ENCODE data around the gene SLC43A1. TPM values are rescaled to one million over a fixed set of nuclear protein-coding genes. Genes with fewer than 3 reads are reported as not detected.

SLC43A1 gene
- total RNA-seq, 1 experiment from 2014 or later = 11.8 TPM

DNA sequence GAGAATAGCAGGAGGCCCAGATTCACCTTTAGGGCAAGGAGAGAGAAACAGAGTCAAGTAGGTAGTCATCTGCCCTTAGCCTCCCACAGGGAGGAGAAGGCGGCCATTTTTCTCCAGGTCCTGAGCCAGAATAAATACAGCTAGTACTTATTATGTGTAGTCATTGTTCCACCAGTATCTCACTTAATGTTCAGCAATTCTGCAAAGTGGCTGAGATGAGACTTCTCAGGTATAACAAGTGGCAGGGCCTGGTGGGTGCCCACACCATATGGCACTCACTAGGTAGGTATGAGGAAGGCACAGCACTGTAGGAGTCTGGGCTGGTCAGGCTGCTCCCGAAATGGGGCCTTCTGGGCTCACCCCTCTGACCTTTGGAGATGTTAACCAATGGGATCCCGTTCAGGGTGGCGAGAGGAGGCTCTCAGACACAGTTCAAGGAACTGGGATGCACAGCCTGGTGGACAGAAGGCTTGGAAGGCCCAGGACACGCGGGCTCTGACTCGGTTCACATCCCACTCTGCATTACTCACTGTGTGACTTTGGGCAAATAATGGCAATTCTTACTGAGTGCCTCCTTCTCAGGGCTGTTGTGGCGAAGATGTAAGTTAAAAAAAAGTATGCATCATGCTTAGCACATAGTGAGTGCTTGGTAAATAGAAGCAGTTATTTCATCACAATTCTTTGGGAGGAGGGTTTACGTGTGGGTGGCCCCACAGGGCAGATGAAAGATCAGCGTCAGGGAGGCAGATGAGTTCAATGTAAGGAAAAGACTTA is 30.1 kb downstream of the SLC43A1 start:
- Histone ChIP-seq H3K9ac (ENCODE audit: low read length) (no peak overlapping the region), H3K9me2 (ENCODE audit: insufficient read depth) (no peaks in the 10 kb centered on the region), H3K36me3 (ENCODE audit: control insufficient read depth in 1 of 2, insufficient read depth in 2 of 2, low read length in 2 of 2) (no peaks in the 10 kb centered on the region), H2AFZ (ENCODE audit: low read depth, low read length, poor library complexity, severe bottlenecking) (no peak overlapping the region), H3K4me2 (ENCODE audit: low read length) (no peak overlapping the region), H3K27me3 (ENCODE audit: insufficient read depth, low read length) (no peaks in the 10 kb centered on the region), H3K27ac (ENCODE audit: low read depth, low read length) (no peak overlapping the region), H3K4me1 (ENCODE audit: control insufficient read depth in 1 of 2, insufficient read depth in 2 of 2, low read length in 2 of 2) (no peaks in the 10 kb centered on the region), H3K9me3 (ENCODE audit: control insufficient read depth in 1 of 2, insufficient read depth in 1 of 2, low read depth in 1 of 2, low read length in 2 of 2) (no peaks in the 10 kb centered on the region), H3K4me3 (replicated peaks in 1 of 2; ENCODE audit: low read depth in 1 of 2, low read length in 2 of 2) (no peak overlapping the region), H3K79me2 (ENCODE audit: insufficient read depth, low read length) (no peaks in the 10 kb centered on the region), H4K20me1 (ENCODE audit: insufficient read depth) (no peaks in the 10 kb centered on the region)
- POLR2A ChIA-PET = no interaction called here
- TF ChIP-seq ELF1 (IDR thresholded peaks at IDR 0.05; ENCODE audit: borderline replicate concordance, low read depth) = no peak
- DNase-seq (ENCODE audit: low read depth, low spot score) (no peak), ATAC-seq (no peak)
- CTCF ChIA-PET = interaction anchor here (1.2 to 3.9 kb wide), 2 partner anchors 7 to 28 kb away, joined by 4 to 23 read pairs; no protein-coding TSS in a partner anchor
- intact Hi-C loops (cut with micrococcal nuclease) = no loop called here
- no TSS peak for BruUV-seq (replicated peaks)
- RAD21 ChIA-PET (ENCODE audit: low non-redundant PET in 1 of 2, low total read pairs in 2 of 2, uncharacterized antibody in 2 of 2, unreplicated experiment in 2 of 2) = no interaction called here

DNA sequence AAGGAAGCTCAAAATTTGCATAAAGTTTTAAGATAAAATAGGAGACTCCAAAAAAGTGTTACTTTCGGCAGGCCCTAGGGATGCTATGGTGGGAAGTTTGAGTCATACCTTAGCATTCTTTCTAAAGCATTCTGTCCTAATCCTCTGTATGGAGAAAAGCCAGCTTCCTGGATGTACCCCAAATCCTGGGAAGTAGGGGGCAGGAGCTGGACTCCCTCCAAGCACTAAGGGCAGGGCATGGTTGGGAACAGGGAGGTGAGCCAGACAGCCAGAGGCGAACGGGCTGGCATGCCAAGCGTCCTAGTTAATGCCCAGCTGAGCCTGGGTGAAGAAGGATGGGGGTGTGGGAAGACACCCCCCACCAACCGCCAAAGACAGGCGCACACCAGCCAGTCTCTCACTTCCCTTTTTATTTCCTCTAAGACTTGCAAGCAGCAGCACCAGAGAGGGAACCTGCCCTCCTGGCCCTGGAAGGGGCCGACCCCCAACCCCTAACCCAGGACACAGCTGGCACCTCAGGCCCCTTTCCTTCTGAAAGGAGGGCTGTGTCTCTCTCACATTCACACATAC is 31.3 kb downstream of the SLC43A1 start:
- POLR2A ChIA-PET = no interaction called here
- Histone ChIP-seq H3K27ac (ENCODE audit: low read depth, low read length) (no peak overlapping the region), H3K9me3 (ENCODE audit: control insufficient read depth in 1 of 2, insufficient read depth in 1 of 2, low read depth in 1 of 2, low read length in 2 of 2) (no peaks in the 10 kb centered on the region), H4K20me1 (ENCODE audit: insufficient read depth) (no peaks in the 10 kb centered on the region), H3K79me2 (ENCODE audit: insufficient read depth, low read length) (no peaks in the 10 kb centered on the region), H3K9me2 (ENCODE audit: insufficient read depth) (no peaks in the 10 kb centered on the region), H3K4me1 (ENCODE audit: control insufficient read depth in 1 of 2, insufficient read depth in 2 of 2, low read length in 2 of 2) (no peaks in the 10 kb centered on the region), H3K4me2 (ENCODE audit: low read length) (no peak overlapping the region), H3K36me3 (ENCODE audit: control insufficient read depth in 1 of 2, insufficient read depth in 2 of 2, low read length in 2 of 2) (no peaks in the 10 kb centered on the region), H2AFZ (ENCODE audit: low read depth, low read length, poor library complexity, severe bottlenecking) (no peak overlapping the region), H3K27me3 (ENCODE audit: insufficient read depth, low read length) (no peaks in the 10 kb centered on the region), H3K9ac (ENCODE audit: low read length) (no peak overlapping the region), H3K4me3 (replicated peaks in 1 of 2; ENCODE audit: low read depth in 1 of 2, low read length in 2 of 2) (no peak overlapping the region)
- CTCF ChIA-PET = interaction anchor here (1.0 to 3.9 kb wide), 2 partner anchors 8 to 31 kb away, joined by 3 to 23 read pairs; partner anchors contain the start of gene SLC43A1
- ATAC-seq = no peak
- TF ChIP-seq RAD21 (IDR thresholded peaks at IDR 0.05; ENCODE audit: low read depth) (no peak), ELF1 (IDR thresholded peaks at IDR 0.05; ENCODE audit: borderline replicate concordance, low read depth) (no peak), SIN3A (IDR thresholded peaks at IDR 0.05; ENCODE audit: low read depth) (no peak), EGR1 (IDR thresholded peaks at IDR 0.05; ENCODE audit: low read depth) (no peak), YY1 (IDR thresholded peaks at IDR 0.05; ENCODE audit: extremely low read depth, insufficient replicate concordance, low read depth, low read length) (no peak), POLR2A (IDR thresholded peaks at IDR 0.05; ENCODE audit: borderline replicate concordance, extremely low read depth, insufficient read depth, insufficient read length) (no peak), JUND (IDR thresholded peaks at IDR 0.05) (no peak), TCF7L2 (IDR thresholded peaks at IDR 0.05; ENCODE audit: borderline replicate concordance, extremely low read depth, insufficient read depth, insufficient read length) (no peak), ZFX (IDR thresholded peaks at IDR 0.05) (no peak), SRF (IDR thresholded peaks at IDR 0.05; ENCODE audit: low read depth) (no peak), POLR2AphosphoS5 (IDR thresholded peaks at IDR 0.05; ENCODE audit: low read depth, low read length) (no peak), FOSL1 (IDR thresholded peaks at IDR 0.05; ENCODE audit: low read depth) (no peak)
- TF ChIP-seq, protein P1, sequence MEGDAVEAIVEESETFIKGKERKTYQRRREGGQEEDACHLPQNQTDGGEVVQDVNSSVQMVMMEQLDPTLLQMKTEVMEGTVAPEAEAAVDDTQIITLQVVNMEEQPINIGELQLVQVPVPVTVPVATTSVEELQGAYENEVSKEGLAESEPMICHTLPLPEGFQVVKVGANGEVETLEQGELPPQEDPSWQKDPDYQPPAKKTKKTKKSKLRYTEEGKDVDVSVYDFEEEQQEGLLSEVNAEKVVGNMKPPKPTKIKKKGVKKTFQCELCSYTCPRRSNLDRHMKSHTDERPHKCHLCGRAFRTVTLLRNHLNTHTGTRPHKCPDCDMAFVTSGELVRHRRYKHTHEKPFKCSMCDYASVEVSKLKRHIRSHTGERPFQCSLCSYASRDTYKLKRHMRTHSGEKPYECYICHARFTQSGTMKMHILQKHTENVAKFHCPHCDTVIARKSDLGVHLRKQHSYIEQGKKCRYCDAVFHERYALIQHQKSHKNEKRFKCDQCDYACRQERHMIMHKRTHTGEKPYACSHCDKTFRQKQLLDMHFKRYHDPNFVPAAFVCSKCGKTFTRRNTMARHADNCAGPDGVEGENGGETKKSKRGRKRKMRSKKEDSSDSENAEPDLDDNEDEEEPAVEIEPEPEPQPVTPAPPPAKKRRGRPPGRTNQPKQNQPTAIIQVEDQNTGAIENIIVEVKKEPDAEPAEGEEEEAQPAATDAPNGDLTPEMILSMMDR (IDR thresholded peaks at IDR 0.05 in 2 of 3, conservative IDR thresholded peaks at IDR 0.05 in 1 of 3; ENCODE audit: borderline replicate concordance in 1 of 3, insufficient read depth in 1 of 3, low read depth in 2 of 3, low read length in 2 of 3) = no peak
- intact Hi-C loops (cut with micrococcal nuclease) = no loop called here
- no TSS peak for BruUV-seq (replicated peaks)
- RAD21 ChIA-PET (ENCODE audit: low non-redundant PET in 1 of 2, low total read pairs in 2 of 2, uncharacterized antibody in 2 of 2, unreplicated experiment in 2 of 2) = no interaction called here
- DNase-seq (ENCODE audit: low read depth, low spot score) = no peak
